ENCODE data around the gene DGCR2. TPM values are rescaled to one million over a fixed set of nuclear protein-coding genes. Genes with fewer than 3 reads are reported as not detected.

DGCR2 gene
- total and polyA plus RNA-seq, 12 donors: 24.3 to 70.1 (median 51.9) TPM

DNA sequence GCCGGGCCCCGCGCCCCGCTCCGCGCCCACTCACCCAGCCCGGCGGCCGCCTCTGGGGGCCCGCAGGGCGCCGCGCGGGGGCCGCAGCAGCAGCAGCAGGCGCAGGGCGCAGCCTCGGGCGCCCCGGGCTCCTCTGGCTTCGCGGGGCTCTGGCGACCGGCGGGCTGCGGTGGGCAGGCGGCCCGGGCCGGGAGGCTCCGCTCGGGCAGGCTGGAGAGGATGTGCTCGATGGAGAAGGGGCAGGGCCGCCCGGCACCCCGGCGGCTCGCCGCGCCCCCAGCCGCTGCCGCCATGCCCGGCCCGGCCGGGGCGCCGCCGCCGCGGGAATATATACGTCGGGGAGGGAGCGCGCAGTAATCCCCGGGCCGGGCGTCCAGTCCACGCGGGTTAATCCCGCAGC lies 27.8 kb upstream of the DGCR2 start, which contains the start of gene GSC2:
GSC2 (minus strand) TSS at position 302 of the 400 bp plus-strand sequence; CDS start at position 293, 9 bp downstream.
- WGBS, 4 donors: 1 to 4% (median 2%) methylated on average over 11 to 59 of the region's 59 CpGs; no CpG with 5 or more reads in 1 of the 4 donors
- Histone ChIP-seq H3K4me1 (replicated peaks in 1 of 2) (peaks cover 0 to 5% of the 10 kb centered on the region in 2 donors), H3K9me3 (replicated peaks in 1 of 3) (no peaks in the 10 kb centered on the region), H3K27me3 (peaks cover 41% of the 10 kb centered on the region), H3K27ac (no peak within 1 kb of the TSS), H3K36me3 (replicated peaks in 1 of 2) (no peaks in the 10 kb centered on the region), H3K4me3 (no peak within 1 kb of the TSS)
- TF ChIP-seq POLR2A (IDR thresholded peaks at IDR 0.05): no peak
- TF ChIP-seq, protein P1, sequence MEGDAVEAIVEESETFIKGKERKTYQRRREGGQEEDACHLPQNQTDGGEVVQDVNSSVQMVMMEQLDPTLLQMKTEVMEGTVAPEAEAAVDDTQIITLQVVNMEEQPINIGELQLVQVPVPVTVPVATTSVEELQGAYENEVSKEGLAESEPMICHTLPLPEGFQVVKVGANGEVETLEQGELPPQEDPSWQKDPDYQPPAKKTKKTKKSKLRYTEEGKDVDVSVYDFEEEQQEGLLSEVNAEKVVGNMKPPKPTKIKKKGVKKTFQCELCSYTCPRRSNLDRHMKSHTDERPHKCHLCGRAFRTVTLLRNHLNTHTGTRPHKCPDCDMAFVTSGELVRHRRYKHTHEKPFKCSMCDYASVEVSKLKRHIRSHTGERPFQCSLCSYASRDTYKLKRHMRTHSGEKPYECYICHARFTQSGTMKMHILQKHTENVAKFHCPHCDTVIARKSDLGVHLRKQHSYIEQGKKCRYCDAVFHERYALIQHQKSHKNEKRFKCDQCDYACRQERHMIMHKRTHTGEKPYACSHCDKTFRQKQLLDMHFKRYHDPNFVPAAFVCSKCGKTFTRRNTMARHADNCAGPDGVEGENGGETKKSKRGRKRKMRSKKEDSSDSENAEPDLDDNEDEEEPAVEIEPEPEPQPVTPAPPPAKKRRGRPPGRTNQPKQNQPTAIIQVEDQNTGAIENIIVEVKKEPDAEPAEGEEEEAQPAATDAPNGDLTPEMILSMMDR (IDR thresholded peaks at IDR 0.05): no peak
- no peak for DNase-seq
- intact Hi-C loops (cut with DNase I): loop anchor here in 1 of 2 donors (10.0 kb wide), 1 partner anchor 485 kb away; no protein-coding TSS in a partner anchor

DNA sequence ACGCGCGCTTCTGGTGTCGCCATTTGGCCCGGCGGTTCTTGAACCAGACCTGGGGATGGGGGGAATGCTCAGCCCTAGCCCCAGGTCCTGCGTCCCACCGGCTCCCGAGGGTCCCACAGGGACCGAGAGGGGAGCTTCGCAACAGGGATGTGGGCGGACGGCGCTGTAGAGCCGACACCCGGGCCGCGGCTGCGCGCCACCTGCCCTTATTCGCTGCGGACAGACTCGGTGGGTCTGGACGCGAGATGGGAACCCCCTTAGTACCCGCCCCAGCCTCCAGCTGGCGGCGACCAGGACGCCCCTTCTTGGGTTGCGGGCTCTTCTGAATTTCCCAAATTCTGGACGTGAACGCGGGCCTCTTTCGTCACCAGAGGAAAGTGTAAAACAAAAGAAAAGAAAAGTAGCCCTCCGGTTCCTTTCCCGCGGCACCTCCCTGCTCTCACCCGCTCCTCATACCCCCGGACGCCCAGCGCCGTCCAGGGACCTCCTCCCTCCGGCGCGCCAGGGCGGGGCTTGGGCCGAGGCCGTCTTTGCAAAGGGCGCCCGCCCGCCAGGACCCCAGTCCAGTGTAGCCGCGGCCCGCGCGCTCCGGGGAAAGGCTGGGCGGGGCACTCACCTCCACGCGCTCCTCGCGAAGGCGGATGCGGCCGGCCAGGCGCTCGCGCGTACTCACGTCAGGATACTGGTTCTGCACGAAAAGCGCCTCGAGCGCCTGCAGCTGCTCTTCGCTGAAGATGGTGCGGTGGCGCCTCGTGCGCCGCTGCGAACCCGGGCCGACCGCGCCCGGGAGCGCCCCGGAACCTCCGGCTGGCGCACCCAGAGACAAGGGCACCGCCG lies 27.1 kb upstream of the DGCR2 start:
- H3K4me1 ChIP-seq (replicated peaks in 1 of 2): peaks cover 0 to 5% of the 10 kb centered on the region in 2 donors
- DNase-seq: no peak
- no peaks in the 10 kb centered on the region for H3K36me3 ChIP-seq (replicated peaks in 1 of 2)
- peaks cover 41% of the 10 kb centered on the region for H3K27me3 ChIP-seq
- TF ChIP-seq POLR2A (IDR thresholded peaks at IDR 0.05): no peak
- TF ChIP-seq, protein P1 (IDR thresholded peaks at IDR 0.05): no peak
- intact Hi-C loops (cut with DNase I): loop anchor here in 1 of 2 donors (10.0 kb wide), 1 partner anchor 486 kb away; no protein-coding TSS in a partner anchor
- no peak overlapping the region for H3K4me3 ChIP-seq
- no peaks in the 10 kb centered on the region for H3K9me3 ChIP-seq (replicated peaks in 1 of 3)
- WGBS, 4 donors: 1 to 4% (median 3%) methylated on average over 5 to 92 of the region's 92 CpGs
- H3K27ac ChIP-seq: no peak overlapping the region

DNA sequence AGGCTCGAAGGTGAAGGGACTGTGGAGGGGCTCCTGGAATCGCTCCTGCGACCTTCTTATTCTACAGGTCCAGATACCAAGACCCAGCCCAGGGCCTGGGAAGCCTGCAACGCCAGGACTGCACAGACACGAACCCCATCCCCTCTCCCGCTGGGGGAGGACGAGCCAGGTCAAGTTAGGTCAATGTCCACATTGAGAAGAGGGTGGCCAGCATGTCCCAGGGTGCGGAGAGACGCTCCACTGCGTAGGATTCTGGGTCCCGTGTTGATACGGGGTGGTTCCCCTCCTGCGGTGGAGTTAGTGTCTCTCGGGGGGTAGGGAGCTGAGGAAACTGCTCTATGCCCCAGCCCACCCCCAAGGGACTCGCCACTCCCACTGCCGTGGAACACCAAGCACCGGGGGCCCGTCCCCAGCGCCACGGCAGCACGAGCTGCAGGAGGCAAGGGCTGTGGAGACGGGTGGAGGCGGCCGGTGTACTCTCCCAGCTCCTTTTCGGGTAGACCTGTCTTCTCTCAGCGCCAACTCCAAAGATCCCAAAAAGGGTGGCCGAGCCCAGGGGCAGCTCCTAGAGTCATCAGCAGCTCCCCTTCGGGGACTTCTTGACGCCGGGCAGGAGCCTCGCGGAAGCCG lies 26.3 kb upstream of the DGCR2 start:
- Histone ChIP-seq H3K4me3 (no peak overlapping the region), H3K27ac (no peak overlapping the region), H3K36me3 (replicated peaks in 1 of 2) (no peaks in the 10 kb centered on the region), H3K27me3 (peaks cover 41% of the 10 kb centered on the region), H3K4me1 (replicated peaks in 1 of 2) (peaks cover 4 to 10% of the 10 kb centered on the region in 2 donors), H3K9me3 (replicated peaks in 1 of 3) (no peaks in the 10 kb centered on the region)
- intact Hi-C loops (cut with DNase I): loop anchor here in 1 of 2 donors (10.0 kb wide), 1 partner anchor 486 kb away; no protein-coding TSS in a partner anchor
- 30 to 59% (median 32%) methylated on average over 8 to 33 of the region's 33 CpGs for WGBS, 4 donors
- TF ChIP-seq, protein P1 (IDR thresholded peaks at IDR 0.05): no peak
- no peak for TF ChIP-seq POLR2A (IDR thresholded peaks at IDR 0.05)
- DNase-seq: no peak

DNA sequence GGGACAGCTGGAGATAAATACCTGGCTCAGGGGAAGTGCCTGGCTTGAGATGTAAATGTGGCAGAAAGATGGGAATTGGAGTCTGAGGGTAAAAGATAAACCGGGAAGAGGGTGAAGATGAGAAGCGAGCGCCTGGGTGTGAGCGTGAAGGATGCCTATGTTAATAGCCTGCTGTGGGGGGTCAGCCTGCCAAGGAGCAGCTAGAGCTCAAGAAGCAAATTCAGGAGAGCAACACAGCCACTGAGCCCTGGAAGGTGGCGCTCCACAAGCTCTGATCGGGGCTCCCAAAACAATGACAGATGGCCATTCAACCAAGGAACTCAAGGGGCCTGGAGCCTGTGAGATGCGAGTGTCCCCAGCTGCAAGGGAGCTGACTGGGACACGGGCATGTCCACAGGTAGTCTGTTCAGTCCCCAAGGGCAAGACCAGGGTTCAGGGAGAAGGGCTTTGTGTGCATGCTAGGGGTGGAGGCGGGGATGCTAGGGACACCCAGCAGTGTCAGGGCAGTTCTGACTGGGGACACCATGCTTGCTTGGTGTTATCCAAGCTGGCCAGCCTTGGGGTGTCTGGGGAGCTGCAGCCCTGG lies 25.1 kb upstream of the DGCR2 start:
- 19 to 42% (median 33%) methylated on average over 6 to 9 of the region's 9 CpGs for WGBS, 4 donors
- Histone ChIP-seq H3K27me3 (peaks cover 40% of the 10 kb centered on the region), H3K9me3 (replicated peaks in 1 of 3) (no peaks in the 10 kb centered on the region), H3K4me3 (no peak overlapping the region), H3K27ac (no peak overlapping the region), H3K4me1 (replicated peaks in 1 of 2) (peaks cover 7 to 14% of the 10 kb centered on the region in 2 donors), H3K36me3 (replicated peaks in 1 of 2) (peaks cover 0 to 5% of the 10 kb centered on the region in 2 donors)
- no peak for TF ChIP-seq POLR2A (IDR thresholded peaks at IDR 0.05)
- TF ChIP-seq, protein P1 (IDR thresholded peaks at IDR 0.05): no peak
- DNase-seq: no peak
- intact Hi-C loops (cut with DNase I): loop anchor here in 1 of 2 donors (10.0 kb wide), 1 partner anchor 488 kb away; no protein-coding TSS in a partner anchor

All from adrenal gland (tissue), 12 donors.